HepG2 (cell line): ENCODE measurements around the gene ZNF184. TPM values are rescaled to one million over a fixed set of nuclear protein-coding genes. Genes with fewer than 3 reads are reported as not detected.

Experiments used
- HNRNPLL ChIP-seq: fragments of 200-400 bp; formaldehyde crosslinking; IDR thresholded peaks from 2 replicates; pipeline ENCODE4 v1.6.1; 2017; ENCODE audit warnings: mild to moderate bottlenecking, low read depth, low read length; ENCODE audit not compliant: poor library complexity, severe bottlenecking
- HOXD1 ChIP-seq: sonication (generic); formaldehyde crosslinking; IDR thresholded peaks from 2 replicates; pipeline ENCODE4 v1.5.0; 2020; ENCODE audit warnings: missing genetic modification reagents
- LCORL ChIP-seq, 2 experiments: fragments of 450-650 bp in 1 of 2; sonication (generic) in 1 of 2; formaldehyde crosslinking in 1 of 2; IDR thresholded peaks; 2 replicates each; pipeline versions ENCODE4 v1.5.0 to v1.6.1; 2017 to 2020; ENCODE audit warnings: antibody characterized with exemption in 1 of 2, missing genetic modification reagents in 1 of 2
- PHF8 ChIP-seq: sonication (generic); formaldehyde crosslinking; IDR thresholded peaks from 2 replicates; pipeline ENCODE4 v1.5.0; 2020; ENCODE audit warnings: missing genetic modification reagents
- POGK ChIP-seq: sonication (generic); formaldehyde crosslinking; conservative IDR thresholded peaks from 2 replicates; pipeline ENCODE4 v1.8.0; 2022; ENCODE audit warnings: mild to moderate bottlenecking, moderate library complexity, missing genetic modification reagents
- STAT6 ChIP-seq: sonication (generic); formaldehyde crosslinking; IDR thresholded peaks from 2 replicates; pipeline ENCODE4 v1.4.0; 2020; ENCODE audit warnings: missing genetic modification reagents, mild to moderate bottlenecking, borderline replicate concordance
- TP53 ChIP-seq: sonication (generic); formaldehyde crosslinking; conservative IDR thresholded peaks from 2 replicates; pipeline ENCODE4 v1.4.0; 2020; ENCODE audit warnings: missing genetic modification reagents
- ZNF318 ChIP-seq: sonication (generic); formaldehyde crosslinking; IDR thresholded peaks from 2 replicates; pipeline ENCODE4 v1.4.0; 2020; ENCODE audit warnings: mild to moderate bottlenecking, missing genetic modification reagents
- ZNF687 ChIP-seq: sonication (generic); formaldehyde crosslinking; IDR thresholded peaks from 2 replicates; pipeline ENCODE4 v1.5.1; 2020; ENCODE audit warnings: mild to moderate bottlenecking, missing genetic modification reagents, moderate library complexity
- polyA plus RNA-seq, 8 experiments: library from polyadenylated mRNA; depleted of rRNA in 3 of 8; stranded (reverse) in 7 of 8; unstranded in 1 of 8; fragments of >200 nt; fragmentation: Illumina TruSeq in 4 of 8; extraction: Trizol in 4 of 8; gene quantifications; 2 replicates each; pipeline versions ENCODE4 v1.2.1 to v1.2.3, GENCODE V29; 2011 to 2016; ENCODE audit warnings: low read depth in 4 of 8, missing spikeins in 1 of 8, mixed read lengths in 1 of 8; ENCODE audit not compliant: insufficient read depth in 1 of 8
- total RNA-seq, 5 experiments: library from RNA; depleted of rRNA; stranded (reverse); fragments of >200 nt; fragmentation: Illumina TruSeq; extraction: Trizol; gene quantifications; 2 replicates each; pipeline ENCODE4 v1.2.3, GENCODE V29; 2016; ENCODE audit warnings: low read depth in 1 of 5

Gene ZNF184
- total and polyA plus RNA-seq, 2 of the 13 experiments (the other 11 are each of a cell fraction or from before 2014, with no cell fraction given): 2.1 to 10.1 TPM

GRCh38 chr6:27518881-27519795 lies 46.2 kb upstream of the ZNF184 start (continued):
- no peak for TF ChIP-seq LCORL (IDR thresholded peaks at IDR 0.05)
- TF ChIP-seq LCORL (CRISPR knock-in tag; IDR thresholded peaks at IDR 0.05): peak; percentile 35; the same call in 1 of the 2 replicates
- peak; percentile 49; the same call in 1 of the 2 replicates for TF ChIP-seq STAT6 (CRISPR knock-in tag)
- 0 out of 2 replicates have a peak, but pooled peaks have one; percentile 20 for TF ChIP-seq HOXD1 (CRISPR knock-in tag)
- TF ChIP-seq HNRNPLL: peak; percentile 68
- TF ChIP-seq POGK: peak; percentile 66; the same call in 1 of the 2 replicates
- TF ChIP-seq PHF8: peak; percentile 54; the same call in 1 of the 2 replicates
- no peak for TF ChIP-seq TP53 (CRISPR knock-in tag)
- 0 out of 2 replicates have a peak, but pooled peaks have one; percentile 33 for TF ChIP-seq ZNF318
- TF ChIP-seq ZNF687 (CRISPR knock-in tag): peak; percentile 78
